Activated CD4-positive, alpha-beta T cell treated with anti-CD3 and anti-CD28 coated beads for 36 hours (primary cell): Measurements from ENCODE around the gene ZC3H14. TPM values are rescaled to one million over a fixed set of nuclear protein-coding genes. Genes with fewer than 3 reads are reported as not detected.

Source experiments
- ATAC-seq: fragments of 200-7000 bp; cut with Tn5 transposase; one replicate; pipeline ENCODE4 v1.10.0; 2021; ENCODE audit warnings: mild to moderate bottlenecking, moderate library complexity
- CTCF ChIA-PET: fragments of 350-600 bp; sonication (Branson Sonifier 250); formaldehyde crosslinking; loops from one replicate; lab custom pipeline; 2021; ENCODE audit warnings: antibody characterized with exemption; lab: Charles Lee
- POLR2A ChIA-PET: fragments of 350-600 bp; sonication (Branson Sonifier 250); formaldehyde crosslinking; loops from one replicate; lab custom pipeline; 2021; ENCODE audit warnings: antibody characterized with exemption, inconsistent platforms; lab: Charles Lee
- DNase-seq: peaks from one replicate; pipeline ENCODE4 v3.0.0-alpha.2; 2020
- H3K27ac Mint-ChIP-seq: one replicate; pipeline ENCODE4 v1.8.0; 2021; ENCODE audit warnings: mixed read lengths
- H3K27me3 Mint-ChIP-seq: one replicate; pipeline ENCODE4 v1.8.0; 2021; ENCODE audit warnings: mixed read lengths
- H3K36me3 Mint-ChIP-seq: one replicate; pipeline ENCODE4 v1.8.0; 2021; ENCODE audit warnings: low read depth, mixed read lengths
- H3K4me1 Mint-ChIP-seq: one replicate; pipeline ENCODE4 v1.8.0; 2021; ENCODE audit warnings: mixed read lengths
- H3K4me3 Mint-ChIP-seq: one replicate; pipeline ENCODE4 v1.8.0; 2021; ENCODE audit warnings: mild to moderate bottlenecking, moderate library complexity, mixed read lengths
- H3K9me3 Mint-ChIP-seq: one replicate; pipeline ENCODE4 v1.8.0; 2021; ENCODE audit warnings: low read depth, mixed read lengths
- intact Hi-C, 2 experiments: fragments of 100-400 bp; cut with DNase I in 1 of 2; cut with micrococcal nuclease in 1 of 2; formaldehyde crosslinking; loops; one replicate each; pipeline versions ENCODE4 v1.14.2 to v1.15.1; 2022 to 2024; cut with DNase I, micrococcal nuclease
- total RNA-seq, 2 experiments: library from RNA; stranded (reverse); gene quantifications; one replicate each; pipeline ENCODE4 v1.2.3, GENCODE V29; 2021

ZC3H14 gene
- total RNA-seq, 2 experiments from 2014 or later, result 46.9 to 63.6 TPM

GRCh38 chr14:88631091-88631490 lies 68.3 kb downstream of the ZC3H14 start:
- intact Hi-C loops, result no loop called here
- no peaks in the 10 kb centered on the region for H3K9me3 Mint-ChIP-seq
- DNase-seq (no peak), ATAC-seq (no peak)
- no peaks in the 10 kb centered on the region for H3K27me3 Mint-ChIP-seq
- no peak overlapping the region for H3K4me3 Mint-ChIP-seq
- H3K36me3 Mint-ChIP-seq, result peaks cover 11% of the 10 kb centered on the region
- ChIA-PET CTCF (interaction anchor here (0.6 kb wide), 1 partner anchor 233 kb away, joined by 3 read pairs; no protein-coding TSS in a partner anchor), POLR2A (no interaction called here)
- no peak overlapping the region for H3K27ac Mint-ChIP-seq
- no peaks in the 10 kb centered on the region for H3K4me1 Mint-ChIP-seq

- DNase-seq (no peak), ATAC-seq (no peak)
- ChIA-PET POLR2A (no interaction called here), CTCF (no interaction called here)
- H3K4me3 Mint-ChIP-seq, result no peak overlapping the region
- intact Hi-C loops, result no loop called here
- H3K27me3 Mint-ChIP-seq, result no peaks in the 10 kb centered on the region
- no peak overlapping the region for H3K27ac Mint-ChIP-seq
- H3K4me1 Mint-ChIP-seq, result no peaks in the 10 kb centered on the region
- H3K36me3 Mint-ChIP-seq, result peaks cover 13% of the 10 kb centered on the region
- no peaks in the 10 kb centered on the region for H3K9me3 Mint-ChIP-seq
Observed at GRCh38 chr14:88632512-88632911, 69.7 kb downstream of the ZC3H14 start.

- DNase-seq, result no peak
- POLR2A ChIA-PET, result no interaction called here
- CTCF ChIA-PET, result no interaction called here
- Mint-ChIP-seq H3K27ac (no peak overlapping the region), H3K4me1 (no peaks in the 10 kb centered on the region), H3K4me3 (no peak overlapping the region), H3K27me3 (no peaks in the 10 kb centered on the region), H3K36me3 (peaks cover 43% of the 10 kb centered on the region), H3K9me3 (peaks cover 18% of the 10 kb centered on the region)
- intact Hi-C loops, result no loop called here
- no peak for ATAC-seq
Observed at GRCh38 chr14:88639221-88639620, 76.4 kb downstream of the ZC3H14 start.

- Mint-ChIP-seq H3K27ac (no peak overlapping the region), H3K4me3 (no peak overlapping the region), H3K36me3 (peaks cover 33% of the 10 kb centered on the region), H3K4me1 (no peaks in the 10 kb centered on the region), H3K27me3 (no peaks in the 10 kb centered on the region), H3K9me3 (peaks cover 4% of the 10 kb centered on the region)
- POLR2A ChIA-PET, result no interaction called here
- intact Hi-C loops, result loop anchor here in 1 of 2 experiments (10.0 kb wide), 1 partner anchor 1255 kb away; no protein-coding TSS in a partner anchor
- CTCF ChIA-PET, result no interaction called here
- DNase-seq (no peak), ATAC-seq (no peak)
Observed at GRCh38 chr14:88660056-88660455, 97.2 kb downstream of the ZC3H14 start.

GRCh38 chr14:88667555-88668273 lies 104.9 kb downstream of the ZC3H14 start:
- Mint-ChIP-seq H3K4me3 (no peak overlapping the region), H3K36me3 (peaks cover 11% of the 10 kb centered on the region), H3K9me3 (peaks cover 5% of the 10 kb centered on the region), H3K4me1 (no peaks in the 10 kb centered on the region), H3K27me3 (no peaks in the 10 kb centered on the region), H3K27ac (no peak overlapping the region)
- intact Hi-C loops, result loop anchor here (1.0 to 10.0 kb wide), 6 partner anchors 125 to 1247 kb away; partner anchors contain the start of genes EML5 (in 2 of the 2) and TTC8 (in 1 of the 2)
- DNase-seq (peak; percentile 60), ATAC-seq (peak; percentile 78)
- CTCF ChIA-PET, result interaction anchor here (0.6 to 2.6 kb wide), 37 partner anchors 8 to 346 kb away, joined by 3 to 19 read pairs (median 4); partner anchors contain the start of gene TTC8
- POLR2A ChIA-PET, result no interaction called here

GRCh38 chr14:88668448-88669116 lies 105.7 kb downstream of the ZC3H14 start:
- CTCF ChIA-PET, result interaction anchor here (0.6 to 2.6 kb wide), 19 partner anchors 9 to 315 kb away, joined by 3 to 19 read pairs (median 5); partner anchors contain the start of gene TTC8
- no peaks in the 10 kb centered on the region for H3K4me1 Mint-ChIP-seq
- no peak overlapping the region for H3K27ac Mint-ChIP-seq
- no peak overlapping the region for H3K4me3 Mint-ChIP-seq
- no peak for DNase-seq
- intact Hi-C loops, result loop anchor here (5.0 to 10.0 kb wide), 3 partner anchors 124 to 1246 kb away; partner anchors contain the start of gene EML5 (in 2 of the 2)
- no peak for ATAC-seq
- peaks cover 17% of the 10 kb centered on the region for H3K36me3 Mint-ChIP-seq
- H3K27me3 Mint-ChIP-seq, result no peaks in the 10 kb centered on the region
- H3K9me3 Mint-ChIP-seq, result peaks cover 6% of the 10 kb centered on the region
- POLR2A ChIA-PET, result no interaction called here

GRCh38 chr14:88669346-88669745 lies 106.5 kb downstream of the ZC3H14 start:
- CTCF ChIA-PET, result interaction anchor here (0.6 to 2.5 kb wide), 8 partner anchors 8 to 351 kb away, joined by 3 to 11 read pairs (median 3); partner anchors contain the start of gene TTC8
- no peak overlapping the region for H3K27ac Mint-ChIP-seq

More at GRCh38 chr14:88669346-88669745, 106.5 kb downstream of the ZC3H14 start:
- Mint-ChIP-seq H3K27me3 (no peaks in the 10 kb centered on the region), H3K36me3 (peaks cover 21% of the 10 kb centered on the region), H3K9me3 (peaks cover 6% of the 10 kb centered on the region), H3K4me1 (no peaks in the 10 kb centered on the region), H3K4me3 (no peak overlapping the region)
- ATAC-seq (no peak), DNase-seq (no peak)
- POLR2A ChIA-PET, result no interaction called here
- intact Hi-C loops, result loop anchor here (5.0 to 10.0 kb wide), 3 partner anchors 123 to 1245 kb away; partner anchors contain the start of gene EML5 (in 2 of the 2)

Other genes starting within 250 kb of the ZC3H14 start
- gene KCNK10, start 239.8 kb upstream of the ZC3H14 start, total RNA-seq, result not detected
- gene SPATA7, start 177.4 kb upstream of the ZC3H14 start, total RNA-seq, result 1 to 10 TPM; 3.4 to 4.0 TPM
- under 1 TPM; 0.12 to 0.16 TPM for gene PTPN21, start 8.0 kb upstream of the ZC3H14 start, total RNA-seq
- gene EML5, start 229.9 kb downstream of the ZC3H14 start, total RNA-seq, result 1 to 10 TPM; 8.1 TPM